HepG2 (cell line): ENCODE measurements around the gene PAQR5. TPM values are rescaled to one million over a fixed set of nuclear protein-coding genes. Genes with fewer than 3 reads are reported as not detected.

ENCODE experiments used
- ATM ChIP-seq: fragments of 450-650 bp; IDR thresholded peaks from 2 replicates; pipeline ENCODE4 v1.7.1; 2017; ENCODE audit warnings: mild to moderate bottlenecking, borderline replicate concordance
- CTCF ChIP-seq: sonication (generic); formaldehyde crosslinking; IDR thresholded peaks from 2 replicates; pipeline ENCODE4 v1.5.0; 2020; ENCODE audit warnings: mild to moderate bottlenecking, missing genetic modification reagents, moderate library complexity
- FOXA3 ChIP-seq: IDR thresholded peaks from 2 replicates; pipeline ENCODE4 v1.6.1; 2016; ENCODE audit warnings: missing genetic modification reagents, missing compliant biosample characterization
- GATAD2A ChIP-seq: IDR thresholded peaks from 2 replicates; pipeline ENCODE4 v1.6.1; 2016
- HMG20A ChIP-seq: IDR thresholded peaks from 2 replicates; pipeline ENCODE4 v1.6.1; 2016; ENCODE audit warnings: borderline replicate concordance
- PHF8 ChIP-seq: sonication (generic); formaldehyde crosslinking; IDR thresholded peaks from 2 replicates; pipeline ENCODE4 v1.5.0; 2020; ENCODE audit warnings: missing genetic modification reagents
- SAP130 ChIP-seq: IDR thresholded peaks from 2 replicates; pipeline ENCODE4 v1.6.1; 2016; ENCODE audit warnings: low read depth
- TBX3 ChIP-seq: fragments of 450-650 bp; IDR thresholded peaks from 2 replicates; pipeline ENCODE4 v1.6.1; 2017; ENCODE audit warnings: antibody characterized with exemption, mild to moderate bottlenecking, inconsistent platforms, borderline replicate concordance
- TGIF2 ChIP-seq: IDR thresholded peaks from 2 replicates; pipeline ENCODE4 v1.6.1; 2016; ENCODE audit warnings: control low read depth, missing compliant biosample characterization
- ZFP82 ChIP-seq: sonication (generic); formaldehyde crosslinking; IDR thresholded peaks from 2 replicates; pipeline ENCODE4 v1.5.1; 2020; ENCODE audit warnings: mild to moderate bottlenecking, missing genetic modification reagents, borderline replicate concordance
- ZNF468 ChIP-seq: sonication (generic); formaldehyde crosslinking; IDR thresholded peaks from 2 replicates; pipeline ENCODE4 v1.8.0; 2022; ENCODE audit warnings: mild to moderate bottlenecking, moderate library complexity, missing genetic modification reagents
- polyA plus RNA-seq, 8 experiments: library from polyadenylated mRNA; depleted of rRNA in 3 of 8; stranded (reverse) in 7 of 8; unstranded in 1 of 8; fragments of >200 nt; fragmentation: Illumina TruSeq in 4 of 8; extraction: Trizol in 4 of 8; gene quantifications; 2 replicates each; pipeline versions ENCODE4 v1.2.1 to v1.2.3, GENCODE V29; 2011 to 2016; ENCODE audit warnings: low read depth in 4 of 8, missing spikeins in 1 of 8, mixed read lengths in 1 of 8; ENCODE audit not compliant: insufficient read depth in 1 of 8
- total RNA-seq, 5 experiments: library from RNA; depleted of rRNA; stranded (reverse); fragments of >200 nt; fragmentation: Illumina TruSeq; extraction: Trizol; gene quantifications; 2 replicates each; pipeline ENCODE4 v1.2.3, GENCODE V29; 2016; ENCODE audit warnings: low read depth in 1 of 5
- TF ChIP-seq, protein P1 (sequence below): IDR thresholded peaks from 2 replicates; pipeline ENCODE4 v1.6.1; 2012; ENCODE audit warnings: low read depth, low read length, improper control_type of control experiment
- TF ChIP-seq, protein P2 (sequence below): sonication (generic); formaldehyde crosslinking; IDR thresholded peaks from 2 replicates; pipeline ENCODE4 v1.9.0; 2021; ENCODE audit warnings: missing genetic modification reagents, borderline replicate concordance

Gene PAQR5
- total and polyA plus RNA-seq, 2 of the 13 experiments (the other 11 are each of a cell fraction or from before 2014, with no cell fraction given), result 0.53 to 1.3 TPM

DNA sequence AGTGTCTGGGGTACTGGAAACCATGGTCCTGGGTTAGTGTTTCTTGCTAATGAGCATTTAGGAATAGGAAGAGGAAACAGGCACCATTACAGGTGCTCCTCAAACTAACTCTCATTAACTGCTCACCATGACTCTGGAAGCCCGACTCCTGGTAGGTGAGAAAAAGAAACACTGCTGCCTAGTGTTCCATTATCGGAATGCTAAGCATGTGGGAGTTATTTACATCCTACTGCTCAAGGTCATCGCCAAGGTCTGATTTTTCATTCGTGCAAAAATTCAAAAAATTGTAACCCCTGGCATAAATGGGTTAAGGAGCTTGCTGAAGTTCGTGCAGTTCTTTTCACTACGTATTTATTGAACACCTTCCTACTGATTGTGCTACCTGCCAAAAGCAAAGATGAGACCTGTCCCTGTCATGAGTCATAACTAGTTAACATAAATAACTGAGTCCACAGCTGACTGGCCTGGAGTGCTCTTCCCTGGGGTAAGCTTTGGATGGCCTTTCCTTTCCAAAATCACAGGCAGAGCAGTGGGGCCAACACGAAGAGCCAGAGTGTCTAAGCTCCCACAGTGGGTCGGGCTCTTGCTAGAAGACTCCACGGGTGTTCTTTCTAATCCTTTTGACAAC lies 22.7 kb upstream of the PAQR5 start (continued):
- TF ChIP-seq, protein P1, sequence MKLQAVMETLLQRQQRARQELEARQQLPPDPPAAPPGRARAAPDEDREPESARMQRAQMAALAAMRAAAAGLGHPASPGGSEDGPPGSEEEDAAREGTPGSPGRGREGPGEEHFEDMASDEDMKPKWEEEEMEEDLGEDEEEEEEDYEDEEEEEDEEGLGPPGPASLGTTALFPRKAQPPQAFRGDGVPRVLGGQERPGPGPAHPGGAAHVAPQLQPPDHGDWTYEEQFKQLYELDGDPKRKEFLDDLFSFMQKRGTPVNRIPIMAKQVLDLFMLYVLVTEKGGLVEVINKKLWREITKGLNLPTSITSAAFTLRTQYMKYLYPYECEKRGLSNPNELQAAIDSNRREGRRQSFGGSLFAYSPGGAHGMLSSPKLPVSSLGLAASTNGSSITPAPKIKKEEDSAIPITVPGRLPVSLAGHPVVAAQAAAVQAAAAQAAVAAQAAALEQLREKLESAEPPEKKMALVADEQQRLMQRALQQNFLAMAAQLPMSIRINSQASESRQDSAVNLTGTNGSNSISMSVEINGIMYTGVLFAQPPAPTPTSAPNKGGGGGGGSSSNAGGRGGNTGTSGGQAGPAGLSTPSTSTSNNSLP, result peak; percentile 62
- TF ChIP-seq HMG20A (0 out of 2 replicates have a peak, but pooled peaks have one; percentile 39), FOXA3 (peak; percentile 60), TBX3 (0 out of 2 replicates have a peak, but pooled peaks have one; percentile 15), ZNF468 (CRISPR knock-in tag) (no peak), TGIF2 (CRISPR knock-in tag) (0 out of 2 replicates have a peak, but pooled peaks have one; percentile 14), PHF8 (no peak), GATAD2A (CRISPR knock-in tag) (peak; percentile 53; the same call in 1 of the 2 replicates), CTCF (CRISPR knock-in tag) (peak; percentile 23; the same call in 1 of the 2 replicates), ZFP82 (CRISPR knock-in tag) (no peak), ATM (no peak), SAP130 (CRISPR knock-in tag) (peak; percentile 19; the same call in 1 of the 2 replicates)
- TF ChIP-seq, protein P2, sequence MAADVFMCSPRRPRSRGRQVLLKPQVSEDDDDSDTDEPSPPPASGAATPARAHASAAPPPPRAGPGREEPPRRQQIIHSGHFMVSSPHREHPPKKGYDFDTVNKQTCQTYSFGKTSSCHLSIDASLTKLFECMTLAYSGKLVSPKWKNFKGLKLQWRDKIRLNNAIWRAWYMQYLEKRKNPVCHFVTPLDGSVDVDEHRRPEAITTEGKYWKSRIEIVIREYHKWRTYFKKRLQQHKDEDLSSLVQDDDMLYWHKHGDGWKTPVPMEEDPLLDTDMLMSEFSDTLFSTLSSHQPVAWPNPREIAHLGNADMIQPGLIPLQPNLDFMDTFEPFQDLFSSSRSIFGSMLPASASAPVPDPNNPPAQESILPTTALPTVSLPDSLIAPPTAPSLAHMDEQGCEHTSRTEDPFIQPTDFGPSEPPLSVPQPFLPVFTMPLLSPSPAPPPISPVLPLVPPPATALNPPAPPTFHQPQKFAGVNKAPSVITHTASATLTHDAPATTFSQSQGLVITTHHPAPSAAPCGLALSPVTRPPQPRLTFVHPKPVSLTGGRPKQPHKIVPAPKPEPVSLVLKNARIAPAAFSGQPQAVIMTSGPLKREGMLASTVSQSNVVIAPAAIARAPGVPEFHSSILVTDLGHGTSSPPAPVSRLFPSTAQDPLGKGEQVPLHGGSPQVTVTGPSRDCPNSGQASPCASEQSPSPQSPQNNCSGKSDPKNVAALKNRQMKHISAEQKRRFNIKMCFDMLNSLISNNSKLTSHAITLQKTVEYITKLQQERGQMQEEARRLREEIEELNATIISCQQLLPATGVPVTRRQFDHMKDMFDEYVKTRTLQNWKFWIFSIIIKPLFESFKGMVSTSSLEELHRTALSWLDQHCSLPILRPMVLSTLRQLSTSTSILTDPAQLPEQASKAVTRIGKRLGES (CRISPR knock-in tag), result no peak
